HEK293 (cell line): Measurements from ENCODE around the gene HINFP.
A peak's percentile ranks its signal among the peaks of the same experiment; 100 is the strongest.

ENCODE experiments used
- CTCF ChIA-PET: fragments of 350-600 bp; formaldehyde crosslinking; extraction: SDS; loops from one replicate; lab custom pipeline; 2021; ENCODE audit warnings: antibody characterized with exemption; lab: Yijun Ruan, JAX
- POLR2A ChIA-PET: fragments of 300-600 bp; formaldehyde crosslinking; extraction: SDS; loops from one replicate; lab custom pipeline; 2020; ENCODE audit warnings: antibody characterized with exemption, inconsistent platforms; lab: Yijun Ruan, JAX
- H3K27ac ChIP-seq: fragments of 200-500 bp; sonication (Bioruptor generic); 2 replicates; pipeline ENCODE4 v1.5.1; 2014; ENCODE audit warnings: low read depth, low read length, control low read depth, inconsistent platforms; ENCODE audit errors: extremely low read depth
- H3K36me3 ChIP-seq, 2 experiments: fragments of 200-500 bp in 1 of 2; sonication (Bioruptor generic) in 1 of 2; 1 replicate in 1 of 2; 2 replicates in 1 of 2; pipeline ENCODE4 v1.5.1; 2014 to 2017; ENCODE audit warnings: inconsistent platforms in 2 of 2, low read length in 2 of 2; ENCODE audit not compliant: control insufficient read depth in 2 of 2, insufficient read depth in 1 of 2
- H3K4me1 ChIP-seq: fragments of 200-500 bp; sonication (Bioruptor generic); 2 replicates; pipeline ENCODE4 v1.5.1; 2014; ENCODE audit warnings: mild to moderate bottlenecking, low read length, inconsistent platforms; ENCODE audit not compliant: control insufficient read depth, insufficient read depth
- H3K4me3 ChIP-seq: 2 replicates; pipeline ENCODE4 v1.5.1; 2011; ENCODE audit warnings: low read depth, mild to moderate bottlenecking, control low read depth, low read length, moderate library complexity
- H3K9me3 ChIP-seq: fragments of 200-500 bp; sonication (Bioruptor generic); 2 replicates; pipeline ENCODE4 v1.5.1; 2014; ENCODE audit warnings: low read depth, low read length, inconsistent platforms; ENCODE audit not compliant: control insufficient read depth, insufficient read depth
- BCL6B ChIP-seq: fragments of 450-650 bp; formaldehyde crosslinking; IDR thresholded peaks from 2 replicates; pipeline ENCODE4 v1.5.1; 2017; ENCODE audit warnings: missing biosample characterization, missing genetic modification characterization
- GLIS1 ChIP-seq: fragments of 450-650 bp; formaldehyde crosslinking; IDR thresholded peaks from 2 replicates; pipeline ENCODE4 v1.5.1; 2016; ENCODE audit warnings: missing biosample characterization, missing genetic modification characterization
- HIC1 ChIP-seq: fragments of 450-650 bp; formaldehyde crosslinking; IDR thresholded peaks from 2 replicates; pipeline ENCODE4 v1.5.1; 2016; ENCODE audit warnings: missing biosample characterization, missing genetic modification characterization
- PRDM1 ChIP-seq: fragments of 450-650 bp; formaldehyde crosslinking; IDR thresholded peaks from 2 replicates; pipeline ENCODE4; 2016; ENCODE audit warnings: missing biosample characterization, missing genetic modification characterization
- RBAK ChIP-seq: fragments of 450-650 bp; formaldehyde crosslinking; IDR thresholded peaks from 2 replicates; pipeline ENCODE4 v1.5.1; 2016; ENCODE audit warnings: missing biosample characterization, missing genetic modification characterization
- YY2 ChIP-seq: fragments of 450-650 bp; formaldehyde crosslinking; IDR thresholded peaks from 2 replicates; pipeline ENCODE4 v1.5.1; 2016; ENCODE audit warnings: missing biosample characterization, missing genetic modification characterization
- ZBTB10 ChIP-seq: fragments of 450-650 bp; formaldehyde crosslinking; IDR thresholded peaks from 2 replicates; pipeline ENCODE4 v1.5.1; 2016; ENCODE audit warnings: missing biosample characterization, missing genetic modification characterization
- ZIC2 ChIP-seq: fragments of 450-650 bp; formaldehyde crosslinking; IDR thresholded peaks from 2 replicates; pipeline ENCODE4 v1.5.1; 2016; ENCODE audit warnings: missing biosample characterization, missing genetic modification characterization
- ZNF112 ChIP-seq: fragments of 450-650 bp; formaldehyde crosslinking; IDR thresholded peaks from 2 replicates; pipeline ENCODE4 v1.5.0; 2017; ENCODE audit warnings: missing biosample characterization, missing genetic modification characterization
- ZNF202 ChIP-seq: fragments of 450-650 bp; formaldehyde crosslinking; IDR thresholded peaks from 2 replicates; pipeline ENCODE4 v1.5.1; 2016; ENCODE audit warnings: missing biosample characterization, missing genetic modification characterization, borderline replicate concordance
- ZNF248 ChIP-seq: fragments of 450-650 bp; formaldehyde crosslinking; IDR thresholded peaks from 2 replicates; pipeline ENCODE4 v1.5.1; 2017; ENCODE audit warnings: missing biosample characterization, missing genetic modification characterization
- ZNF311 ChIP-seq: fragments of 450-650 bp; formaldehyde crosslinking; IDR thresholded peaks from 2 replicates; pipeline ENCODE4 v1.5.1; 2017; ENCODE audit warnings: missing biosample characterization, missing genetic modification characterization, borderline replicate concordance
- ZNF354C ChIP-seq: fragments of 450-650 bp; formaldehyde crosslinking; IDR thresholded peaks from 2 replicates; pipeline ENCODE4 v1.5.1; 2016; ENCODE audit warnings: missing biosample characterization, missing genetic modification characterization, low read depth, borderline replicate concordance
- ZNF391 ChIP-seq: fragments of 450-650 bp; formaldehyde crosslinking; IDR thresholded peaks from 2 replicates; pipeline ENCODE4 v1.5.1; 2016; ENCODE audit warnings: low read depth, missing biosample characterization, missing genetic modification characterization, borderline replicate concordance
- ZNF473 ChIP-seq: fragments of 450-650 bp; formaldehyde crosslinking; IDR thresholded peaks from 2 replicates; pipeline ENCODE4 v1.5.1; 2017; ENCODE audit warnings: missing biosample characterization, missing genetic modification characterization
- ZNF513 ChIP-seq: fragments of 450-650 bp; IDR thresholded peaks from 2 replicates; pipeline ENCODE4 v1.5.1; 2018; ENCODE audit warnings: missing biosample characterization, missing genetic modification characterization
- ZNF560 ChIP-seq: fragments of 450-650 bp; formaldehyde crosslinking; IDR thresholded peaks from 2 replicates; pipeline ENCODE4 v1.5.1; 2017; ENCODE audit warnings: missing biosample characterization, missing genetic modification characterization, borderline replicate concordance
- ZNF621 ChIP-seq: fragments of 450-650 bp; formaldehyde crosslinking; IDR thresholded peaks from 2 replicates; pipeline ENCODE4 v1.5.1; 2017; ENCODE audit warnings: missing biosample characterization, missing genetic modification characterization
- ZNF626 ChIP-seq: fragments of 450-650 bp; sonication (Bioruptor Pico); formaldehyde crosslinking; IDR thresholded peaks from 2 replicates; pipeline ENCODE4 v1.5.1; 2018; ENCODE audit warnings: missing biosample characterization, missing genetic modification characterization, inconsistent platforms
- ZNF76 ChIP-seq: fragments of 450-650 bp; formaldehyde crosslinking; IDR thresholded peaks from 2 replicates; pipeline ENCODE4; 2016; ENCODE audit warnings: low read depth, missing biosample characterization, missing genetic modification characterization, borderline replicate concordance
- ZSCAN23 ChIP-seq: fragments of 450-650 bp; formaldehyde crosslinking; IDR thresholded peaks from 2 replicates; pipeline ENCODE4 v1.5.1; 2016; ENCODE audit warnings: missing biosample characterization, missing genetic modification characterization
- ZSCAN5A ChIP-seq: fragments of 450-650 bp; formaldehyde crosslinking; IDR thresholded peaks from 2 replicates; pipeline ENCODE4 v1.5.1; 2016; ENCODE audit warnings: missing biosample characterization, missing genetic modification characterization

The HINFP gene

GRCh38 chr11:119126675-119127268, 5.4 kb downstream of the HINFP start:
- Histone ChIP-seq H3K36me3 (peaks cover 14 to 32% of the 10 kb centered on the region in 2 experiments; a peak in 2 of 3 replicates), H3K9me3 (no peaks in the 10 kb centered on the region), H3K4me1 (peaks cover 4% of the 10 kb centered on the region; the same call in 1 of the 2 replicates), H3K27ac (no peak overlapping the region), H3K4me3 (no peak overlapping the region)
- ChIA-PET POLR2A (interaction anchor here (0.5 to 1.0 kb wide), 4 partner anchors 24 to 1043 kb away, joined by 3 to 5 read pairs (median 4); partner anchors contain the start of gene DPAGT1), CTCF (interaction anchor here (0.6 kb wide), 2 partner anchors 39 to 1381 kb away, joined by 3 to 5 read pairs; no protein-coding TSS in a partner anchor)
- no peak for TF ChIP-seq ZNF112 (tag by site-specific recombination)
- TF ChIP-seq RBAK, result no peak
- no peak for TF ChIP-seq ZNF626 (tag by site-specific recombination)
- no peak for TF ChIP-seq ZIC2
- TF ChIP-seq ZNF354C (tag by site-specific recombination), result no peak
- TF ChIP-seq BCL6B (tag by site-specific recombination), result no peak
- peak; percentile 60 for TF ChIP-seq PRDM1
- TF ChIP-seq ZNF248 (tag by site-specific recombination), result no peak
- no peak for TF ChIP-seq HIC1 (tag by site-specific recombination)
- TF ChIP-seq ZBTB10 (tag by site-specific recombination), result no peak
- TF ChIP-seq ZNF513 (tag by site-specific recombination), result peak; percentile 85
- TF ChIP-seq ZNF391 (tag by site-specific recombination), result no peak
- TF ChIP-seq ZNF202 (tag by site-specific recombination), result no peak

GRCh38 chr11:119130662-119131061, 9.3 kb downstream of the HINFP start:
- ChIA-PET POLR2A (no interaction called here), CTCF (interaction anchor here (1.0 kb wide), 1 partner anchor 9 kb away, joined by 3 read pairs; no protein-coding TSS in a partner anchor)
- Histone ChIP-seq H3K27ac (no peak overlapping the region), H3K4me1 (no peaks in the 10 kb centered on the region), H3K4me3 (no peak overlapping the region), H3K36me3 (peaks cover 10 to 55% of the 10 kb centered on the region in 2 experiments; a peak in 2 of 3 replicates), H3K9me3 (no peaks in the 10 kb centered on the region)
- TF ChIP-seq ZNF621 (tag by site-specific recombination) (no peak), GLIS1 (no peak), ZNF76 (no peak), ZSCAN5A (tag by site-specific recombination) (no peak), YY2 (no peak), ZSCAN23 (tag by site-specific recombination) (no peak), ZNF311 (tag by site-specific recombination) (no peak), ZNF560 (tag by site-specific recombination) (no peak), ZNF473 (tag by site-specific recombination) (no peak)
